PC-3 (cell line): ENCODE results near the gene TFF3. TPM values are rescaled to one million over a fixed set of nuclear protein-coding genes. Genes with fewer than 3 reads are reported as not detected.
A peak's percentile ranks its signal among the peaks of the same experiment; 100 is the strongest.

Source experiments
- ATAC-seq: fragments of 200-7000 bp; cut with Tn5 transposase; 2 replicates; pipeline ENCODE4 v1.9.1; 2020; ENCODE audit warnings: mild to moderate bottlenecking, moderate library complexity
- BruUV-seq: library from RNA; stranded (reverse); fragments of 400-500 nt; replicated peaks from 2 replicates; lab custom pipeline; 2021; lab: Mats Ljungman, UMichigan
- CTCF ChIA-PET: fragments of 300-600 bp; sonication (Branson Sonifier 250); formaldehyde crosslinking; loops from one replicate; lab custom pipeline; 2022; ENCODE audit warnings: antibody characterized with exemption; lab: Charles Lee
- POLR2A ChIA-PET: fragments of 300-600 bp; sonication (Branson Sonifier 250); formaldehyde crosslinking; loops from one replicate; lab custom pipeline; 2022; ENCODE audit warnings: antibody characterized with exemption; ENCODE audit not compliant: unreplicated experiment; lab: Charles Lee
- DNase-seq: peaks from one replicate; pipeline ENCODE4 v3.0.0-alpha.2; 2015
- H2AFZ ChIP-seq: fragments of 300-600 bp; sonication (generic); 2 replicates; pipeline ENCODE4 v1.6.0; 2016; ENCODE audit warnings: antibody characterized with exemption, low read length
- H3F3A ChIP-seq: fragments of 300-600 bp; sonication (generic); one replicate; pipeline ENCODE4 v1.6.0; 2017; ENCODE audit warnings: antibody characterized with exemption, low read length, control low read depth, mild to moderate bottlenecking; ENCODE audit not compliant: unreplicated experiment
- H3K27ac ChIP-seq: fragments of 300-600 bp; sonication (generic); 2 replicates; pipeline ENCODE4 v1.5.1; 2016; ENCODE audit warnings: mild to moderate bottlenecking, low read length
- H3K27me3 ChIP-seq: fragments of 300-600 bp; sonication (generic); 2 replicates; pipeline ENCODE4 v1.6.1; 2016; ENCODE audit warnings: low read length, mixed read lengths
- H3K36me3 ChIP-seq: fragments of 300-600 bp; sonication (generic); 2 replicates; pipeline ENCODE4 v1.6.1; 2016; ENCODE audit warnings: low read depth, mixed run types, low read length, mixed read lengths
- H3K4me1 ChIP-seq: fragments of 300-600 bp; sonication (generic); 2 replicates; pipeline ENCODE4 v1.5.1; 2016; ENCODE audit warnings: low read length; ENCODE audit not compliant: insufficient read depth
- H3K4me2 ChIP-seq: fragments of 300-600 bp; sonication (generic); 2 replicates; pipeline ENCODE4 v1.6.0; 2016; ENCODE audit warnings: low read length
- H3K4me3 ChIP-seq: fragments of 300-600 bp; sonication (generic); 2 replicates; pipeline ENCODE4 v1.5.1; 2016; ENCODE audit warnings: mild to moderate bottlenecking, low read length, mixed read lengths
- H3K79me2 ChIP-seq: fragments of 300-600 bp; sonication (generic); 2 replicates; pipeline ENCODE4 v1.6.1; 2017; ENCODE audit warnings: low read length, mixed read lengths
- H3K9ac ChIP-seq: fragments of 300-600 bp; sonication (generic); 2 replicates; pipeline ENCODE4 v1.6.0; 2016; ENCODE audit warnings: mild to moderate bottlenecking, low read length
- H3K9me2 ChIP-seq: fragments of 300-600 bp; sonication (generic); replicated peaks from 2 replicates; pipeline ENCODE4 v1.6.1; 2016; ENCODE audit warnings: mixed run types, low read length, mixed read lengths
- H3K9me3 ChIP-seq: fragments of 300-600 bp; sonication (generic); 2 replicates; pipeline ENCODE4 v1.6.1; 2016; ENCODE audit warnings: low read length, mixed read lengths
- H4K20me1 ChIP-seq: fragments of 300-600 bp; sonication (generic); 2 replicates; pipeline ENCODE4 v1.6.1; 2016; ENCODE audit warnings: low read length, mixed read lengths
- EZH2 ChIP-seq: fragments of 300-600 bp; sonication (generic); IDR thresholded peaks from one replicate; pipeline ENCODE4 v1.6.1; 2017; ENCODE audit warnings: antibody characterized with exemption, mild to moderate bottlenecking, low read length; ENCODE audit not compliant: unreplicated experiment
- EZH2phosphoT487 ChIP-seq: fragments of 300-600 bp; sonication (generic); IDR thresholded peaks from 2 replicates; pipeline ENCODE4 v1.6.1; 2018; ENCODE audit warnings: mild to moderate bottlenecking, antibody characterized with exemption, low read length, borderline replicate concordance
- intact Hi-C: fragments of 100-400 bp; cut with micrococcal nuclease; formaldehyde crosslinking; loops from 2 replicates; pipeline ENCODE4 v1.9.0; 2023
- total RNA-seq: library from RNA; depleted of rRNA; stranded (reverse); fragments of >200 nt; gene quantifications from 2 replicates; pipeline ENCODE4 v1.2.3, GENCODE V29; 2014
- TF ChIP-seq, protein P1 (sequence below): fragments of 300-600 bp; sonication (generic); conservative IDR thresholded peaks from 2 replicates; pipeline ENCODE4 v1.5.1; 2017; ENCODE audit warnings: antibody characterized with exemption, low read depth, mild to moderate bottlenecking, low read length

Gene TFF3
- total RNA-seq, 1 experiment from 2014 or later = 2.8 TPM

GRCh38 chr21:42337276-42337675 lies 22.1 kb upstream of the TFF3 start:
- Histone ChIP-seq H4K20me1 (no peaks in the 10 kb centered on the region), H3K4me2 (peak overlapping the region; percentile 69), H3F3A (no peaks in the 10 kb centered on the region), H3K36me3 (no peaks in the 10 kb centered on the region), H3K9ac (peak overlapping the region; percentile 77), H3K4me1 (peaks cover 15% of the 10 kb centered on the region), H3K9me3 (no peaks in the 10 kb centered on the region), H2AFZ (peak overlapping the region; percentile 66), H3K27ac (peak overlapping the region; percentile 94), H3K27me3 (no peaks in the 10 kb centered on the region), H3K4me3 (peak overlapping the region; percentile 41), H3K79me2 (no peaks in the 10 kb centered on the region), H3K9me2 (no peaks in the 10 kb centered on the region)
- TF ChIP-seq, protein P1, sequence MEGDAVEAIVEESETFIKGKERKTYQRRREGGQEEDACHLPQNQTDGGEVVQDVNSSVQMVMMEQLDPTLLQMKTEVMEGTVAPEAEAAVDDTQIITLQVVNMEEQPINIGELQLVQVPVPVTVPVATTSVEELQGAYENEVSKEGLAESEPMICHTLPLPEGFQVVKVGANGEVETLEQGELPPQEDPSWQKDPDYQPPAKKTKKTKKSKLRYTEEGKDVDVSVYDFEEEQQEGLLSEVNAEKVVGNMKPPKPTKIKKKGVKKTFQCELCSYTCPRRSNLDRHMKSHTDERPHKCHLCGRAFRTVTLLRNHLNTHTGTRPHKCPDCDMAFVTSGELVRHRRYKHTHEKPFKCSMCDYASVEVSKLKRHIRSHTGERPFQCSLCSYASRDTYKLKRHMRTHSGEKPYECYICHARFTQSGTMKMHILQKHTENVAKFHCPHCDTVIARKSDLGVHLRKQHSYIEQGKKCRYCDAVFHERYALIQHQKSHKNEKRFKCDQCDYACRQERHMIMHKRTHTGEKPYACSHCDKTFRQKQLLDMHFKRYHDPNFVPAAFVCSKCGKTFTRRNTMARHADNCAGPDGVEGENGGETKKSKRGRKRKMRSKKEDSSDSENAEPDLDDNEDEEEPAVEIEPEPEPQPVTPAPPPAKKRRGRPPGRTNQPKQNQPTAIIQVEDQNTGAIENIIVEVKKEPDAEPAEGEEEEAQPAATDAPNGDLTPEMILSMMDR = no peak
- no peak for TF ChIP-seq EZH2
- no peak for DNase-seq
- no peak for ATAC-seq
- POLR2A ChIA-PET = interaction anchor here (1.4 kb wide), 1 partner anchor 29 kb away, joined by 4 read pairs; the partner anchor contains the start of gene TFF1
- CTCF ChIA-PET = interaction anchor here (1.0 to 1.6 kb wide), 4 partner anchors 12 to 30 kb away, joined by 3 to 18 read pairs (median 6); no protein-coding TSS in a partner anchor
- no TSS peak for BruUV-seq
- intact Hi-C loops = no loop called here

GRCh38 chr21:42336054-42336453 lies 20.8 kb upstream of the TFF3 start:
- Histone ChIP-seq H3K27ac (no peak overlapping the region), H3K4me1 (peaks cover 15% of the 10 kb centered on the region), H3K9ac (no peak overlapping the region), H3K9me2 (no peaks in the 10 kb centered on the region), H2AFZ (no peak overlapping the region), H3K4me2 (no peak overlapping the region), H4K20me1 (no peaks in the 10 kb centered on the region), H3K4me3 (no peak overlapping the region), H3K9me3 (no peaks in the 10 kb centered on the region), H3F3A (no peaks in the 10 kb centered on the region), H3K79me2 (no peaks in the 10 kb centered on the region), H3K36me3 (no peaks in the 10 kb centered on the region), H3K27me3 (no peaks in the 10 kb centered on the region)
- intact Hi-C loops = no loop called here
- ChIA-PET POLR2A (no interaction called here), CTCF (interaction anchor here (0.8 kb wide), 1 partner anchor 25 kb away, joined by 4 read pairs; no protein-coding TSS in a partner anchor)
- no peak for TF ChIP-seq EZH2phosphoT487
- TF ChIP-seq EZH2 = no peak
- TF ChIP-seq, protein P1 = no peak
- BruUV-seq = no TSS peak
- DNase-seq (no peak), ATAC-seq (no peak)

DNA sequence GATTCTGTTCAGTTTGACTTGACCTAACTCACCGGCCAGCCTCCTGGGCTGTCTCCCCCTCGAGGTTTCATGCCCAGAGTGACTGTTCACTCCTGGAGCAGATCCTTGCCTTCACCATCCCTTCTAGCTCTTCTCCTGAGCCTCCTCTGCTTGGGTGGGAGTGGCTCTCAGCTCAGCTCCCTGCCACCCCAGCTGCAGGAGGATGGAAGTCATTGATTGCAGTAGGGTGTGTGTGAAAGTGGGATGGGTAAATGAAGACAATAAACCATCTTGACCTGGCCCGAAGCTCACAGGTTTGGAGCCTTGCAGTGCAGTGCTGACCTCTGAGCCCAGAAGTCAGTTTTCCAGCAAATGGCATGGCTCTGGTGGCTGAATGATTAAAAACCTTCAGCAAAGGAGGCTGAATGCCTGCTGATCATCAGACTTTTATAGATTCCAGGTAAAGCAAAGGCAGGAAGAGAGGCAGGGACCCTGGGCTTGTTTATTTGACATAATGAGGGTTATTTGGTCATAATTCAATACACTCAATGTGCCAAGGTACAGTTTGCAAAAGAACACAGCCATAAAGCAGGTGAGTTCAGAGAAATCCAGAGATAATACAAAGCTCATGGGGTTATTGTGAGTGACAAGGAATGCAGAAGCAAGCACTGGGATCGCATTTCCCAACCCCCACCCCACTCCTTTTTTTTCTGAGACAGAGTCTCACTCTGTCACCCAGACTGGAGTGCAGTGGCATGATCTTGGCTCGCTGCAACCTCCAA lies 17.5 kb upstream of the TFF3 start:
- Histone ChIP-seq H3K27ac (no peak overlapping the region), H2AFZ (no peak overlapping the region), H3K9ac (no peak overlapping the region), H3F3A (no peaks in the 10 kb centered on the region), H3K27me3 (no peaks in the 10 kb centered on the region), H3K4me2 (no peak overlapping the region), H3K4me1 (peaks cover 4% of the 10 kb centered on the region), H3K9me3 (no peaks in the 10 kb centered on the region), H3K9me2 (no peaks in the 10 kb centered on the region), H3K79me2 (no peaks in the 10 kb centered on the region), H3K4me3 (no peak overlapping the region), H3K36me3 (no peaks in the 10 kb centered on the region), H4K20me1 (no peaks in the 10 kb centered on the region)
- POLR2A ChIA-PET = no interaction called here
- DNase-seq (no peak), ATAC-seq (no peak)
- CTCF ChIA-PET = interaction anchor here (0.6 kb wide), 1 partner anchor 23 kb away, joined by 7 read pairs; no protein-coding TSS in a partner anchor
- intact Hi-C loops = no loop called here
- no TSS peak for BruUV-seq
- TF ChIP-seq, protein P1 = no peak
- TF ChIP-seq EZH2phosphoT487 (no peak), EZH2 (no peak)
